Bronchial epithelial cell (primary cell): ENCODE data around the gene BAIAP2L2. TPM values are rescaled to one million over a fixed set of nuclear protein-coding genes. Genes with fewer than 3 reads are reported as not detected.

Source experiments
- DNase-seq: peaks from one replicate; pipeline ENCODE4 v3.0.0-alpha.2; 2010; ENCODE audit warnings: low read depth
- FAIRE-seq: peaks from 2 replicates; lab custom pipeline; 2011; peaks lifted over from hg19 to GRCh38; lab: Jason Lieb, UNC
- H3K27me3 ChIP-seq: 2 replicates; pipeline ENCODE4 v1.5.1; 2011; ENCODE audit warnings: low read length; ENCODE audit not compliant: control insufficient read depth, insufficient read depth
- H3K36me3 ChIP-seq: 2 replicates; pipeline ENCODE4 v1.5.1; 2011; ENCODE audit warnings: low read length; ENCODE audit not compliant: control insufficient read depth, insufficient read depth
- H3K4me3 ChIP-seq: 2 replicates; pipeline ENCODE4 v1.5.1; 2011; ENCODE audit warnings: mild to moderate bottlenecking, low read depth, low read length, control low read depth
- CTCF ChIP-seq: IDR thresholded peaks from 2 replicates; pipeline ENCODE4 v1.5.1; 2011; ENCODE audit warnings: mild to moderate bottlenecking, moderate library complexity, low read length, control low read depth, inconsistent platforms; ENCODE audit not compliant: insufficient read depth, severe bottlenecking
- total RNA-seq: library from RNA; depleted of rRNA; stranded (reverse); fragments of >200 nt; gene quantifications from 2 replicates; pipeline ENCODE4 v1.2.1, GENCODE V29; 2014

Gene BAIAP2L2
- total RNA-seq, 1 donor from 2014 or later = 0.26 TPM

DNA sequence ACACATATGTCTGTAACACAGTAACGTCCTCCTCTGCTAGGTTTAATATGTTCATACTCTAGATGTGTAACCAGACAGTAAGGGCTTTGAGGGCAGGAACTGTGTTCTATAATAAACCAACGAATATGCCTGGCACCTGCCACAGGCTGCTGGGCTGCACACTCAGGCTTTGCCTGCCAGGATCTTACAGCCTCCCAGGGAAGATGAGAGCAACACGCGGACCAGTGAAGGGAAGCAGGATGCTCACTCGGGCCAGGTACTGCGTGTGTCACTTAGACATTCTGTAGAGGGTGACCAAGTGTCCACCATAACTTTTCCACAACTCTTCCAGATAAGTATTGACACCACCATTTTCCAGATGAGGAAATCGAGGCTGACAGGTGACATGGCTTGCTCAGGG lies 21.7 kb upstream of the BAIAP2L2 start:
- no peak for FAIRE-seq
- no peak overlapping the region for H3K4me3 ChIP-seq
- H3K27me3 ChIP-seq = no peaks in the 10 kb centered on the region
- DNase-seq = no peak
- H3K36me3 ChIP-seq = no peaks in the 10 kb centered on the region
- no peak for TF ChIP-seq CTCF

- no peak for FAIRE-seq
- H3K36me3 ChIP-seq = no peaks in the 10 kb centered on the region
- no peak for TF ChIP-seq CTCF
- H3K4me3 ChIP-seq = no peak overlapping the region
- DNase-seq = no peak
- no peaks in the 10 kb centered on the region for H3K27me3 ChIP-seq
These were observed 20.9 kb upstream of the BAIAP2L2 start for GRCh38 chr22:38131399-38131798.

DNA sequence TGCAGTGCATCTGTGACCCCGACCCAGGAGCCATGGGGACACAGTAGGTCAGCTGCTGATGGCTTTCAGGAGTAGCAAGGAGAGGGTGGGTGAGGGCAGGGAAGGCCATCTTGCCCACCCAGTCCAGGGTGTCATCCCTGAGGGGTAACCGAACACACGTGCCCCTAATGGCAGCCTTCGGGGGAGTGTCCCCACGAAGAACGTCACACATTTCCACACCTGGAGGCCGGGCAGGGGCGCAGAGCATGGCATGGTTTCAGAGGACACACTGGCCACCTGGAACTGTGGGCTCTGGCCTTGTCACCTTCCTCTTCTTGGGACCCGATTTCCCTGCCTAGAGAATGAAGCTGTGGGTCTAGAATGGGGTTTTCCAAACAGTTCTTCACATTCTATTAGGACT lies 19.4 kb upstream of the BAIAP2L2 start:
- Histone ChIP-seq H3K36me3 (no peaks in the 10 kb centered on the region), H3K4me3 (no peak overlapping the region), H3K27me3 (no peaks in the 10 kb centered on the region)
- DNase-seq (no peak), FAIRE-seq (peak; percentile 23)
- no peak for TF ChIP-seq CTCF

GRCh38 chr22:38129021-38129420 lies 18.5 kb upstream of the BAIAP2L2 start:
- no peaks in the 10 kb centered on the region for H3K27me3 ChIP-seq
- no peak for FAIRE-seq

GRCh38 chr22:38127869-38128268 lies 17.4 kb upstream of the BAIAP2L2 start:
- H3K4me3 ChIP-seq = no peak overlapping the region
- no peaks in the 10 kb centered on the region for H3K27me3 ChIP-seq
- H3K36me3 ChIP-seq = no peaks in the 10 kb centered on the region
- no peak for TF ChIP-seq CTCF
- no peak for DNase-seq
- FAIRE-seq = no peak

More at GRCh38 chr22:38129021-38129420, 18.5 kb upstream of the BAIAP2L2 start:
- no peak for DNase-seq
- Histone ChIP-seq H3K36me3 (no peaks in the 10 kb centered on the region), H3K4me3 (no peak overlapping the region)
- TF ChIP-seq CTCF = no peak

- Histone ChIP-seq H3K27me3 (no peaks in the 10 kb centered on the region), H3K36me3 (no peaks in the 10 kb centered on the region), H3K4me3 (no peak overlapping the region)
- DNase-seq (no peak), FAIRE-seq (no peak)
- no peak for TF ChIP-seq CTCF
These were observed 16.6 kb upstream of the BAIAP2L2 start for GRCh38 chr22:38126928-38127668.
